Mesothelial cell of epicardium (in vitro differentiated cells): ENCODE results near the gene RHCG. TPM values are rescaled to one million over a fixed set of nuclear protein-coding genes. Genes with fewer than 3 reads are reported as not detected.

Source experiments
- DNase-seq, 2 experiments: peaks; one replicate each; pipeline ENCODE4 v3.0.0; 2021; ENCODE audit warnings: low spot score in 2 of 2; ENCODE audit not compliant: unreplicated experiment in 2 of 2
- H3K27ac Mint-ChIP-seq: 2 replicates; pipeline ENCODE4 v1.8.0; 2021; ENCODE audit warnings: mixed read lengths
- H3K27me3 Mint-ChIP-seq: 2 replicates; pipeline ENCODE4 v1.8.0; 2021; ENCODE audit warnings: low read depth, mixed read lengths
- H3K36me3 Mint-ChIP-seq: 2 replicates; pipeline ENCODE4 v1.8.0; 2021; ENCODE audit warnings: mixed read lengths
- H3K4me1 Mint-ChIP-seq: 2 replicates; pipeline ENCODE4 v1.8.0; 2021; ENCODE audit warnings: mixed read lengths
- H3K4me3 Mint-ChIP-seq: 2 replicates; pipeline ENCODE4 v1.8.0; 2021; ENCODE audit warnings: mild to moderate bottlenecking, moderate library complexity, mixed read lengths
- H3K9me3 Mint-ChIP-seq: 2 replicates; pipeline ENCODE4 v1.8.0; 2021; ENCODE audit warnings: mixed read lengths
- CTCF ChIP-seq: fragments of 200-600 bp; sonication (generic); IDR thresholded peaks from one replicate; pipeline ENCODE4 v1.5.0; 2021; ENCODE audit warnings: antibody characterized with exemption; ENCODE audit not compliant: unreplicated experiment
- total RNA-seq: library from RNA; stranded (reverse); gene quantifications from 3 replicates; pipeline ENCODE4 v1.2.1, GENCODE V29; 2021

RHCG gene
- total RNA-seq, 1 donor from 2014 or later = 0.16 TPM

DNA sequence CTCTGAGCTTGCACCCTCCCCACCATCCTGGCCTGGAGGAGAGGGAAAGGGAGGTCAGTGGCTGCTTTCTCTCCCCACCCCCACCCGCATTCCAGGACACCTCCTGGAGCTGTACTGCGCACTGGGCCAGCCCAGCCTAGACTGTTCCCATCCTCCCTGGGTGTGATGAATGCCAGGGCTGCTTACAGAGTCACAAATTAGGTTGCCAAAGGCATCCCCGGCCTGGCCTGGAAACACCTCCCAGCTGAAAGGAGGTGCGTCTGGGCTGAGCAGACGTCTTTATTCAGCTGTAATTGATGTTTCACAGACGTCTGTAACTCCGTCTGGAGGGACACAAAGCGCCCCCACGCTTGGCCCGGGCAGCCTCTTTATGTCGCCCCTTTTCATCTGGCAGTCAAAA is 47.6 kb downstream of the RHCG start:
- H3K9me3 Mint-ChIP-seq = no peaks in the 10 kb centered on the region
- peaks cover 17% of the 10 kb centered on the region for H3K4me1 Mint-ChIP-seq
- H3K36me3 Mint-ChIP-seq = no peaks in the 10 kb centered on the region
- no peak overlapping the region for H3K27ac Mint-ChIP-seq
- no peak overlapping the region for H3K4me3 Mint-ChIP-seq
- no peak for DNase-seq
- H3K27me3 Mint-ChIP-seq = peaks cover 22% of the 10 kb centered on the region
- TF ChIP-seq CTCF = no peak

DNA sequence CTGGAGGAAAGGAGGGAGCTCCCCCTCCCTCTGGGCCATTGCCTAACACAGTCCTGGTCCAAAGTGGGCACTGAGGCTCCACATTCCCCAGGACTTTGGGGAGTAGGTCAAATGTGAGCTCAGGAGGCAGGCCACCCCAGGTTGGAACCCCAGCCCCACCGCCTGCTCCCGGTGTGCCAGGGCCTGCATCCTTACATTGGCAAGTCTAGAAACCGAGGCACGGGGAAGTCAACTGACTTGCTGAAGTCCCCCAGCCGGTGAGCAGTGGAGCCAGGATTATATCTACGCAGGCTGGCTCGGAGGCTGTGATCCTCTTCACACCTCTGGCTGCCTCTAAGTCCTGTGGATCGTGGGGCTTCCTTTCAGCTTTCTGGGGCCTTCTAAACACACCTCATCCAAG is 48.7 kb downstream of the RHCG start:
- no peak for TF ChIP-seq CTCF
- no peak overlapping the region for H3K4me3 Mint-ChIP-seq
- H3K4me1 Mint-ChIP-seq = peaks cover 17% of the 10 kb centered on the region
- H3K27ac Mint-ChIP-seq = no peak overlapping the region
- H3K36me3 Mint-ChIP-seq = no peaks in the 10 kb centered on the region
- peaks cover 17% of the 10 kb centered on the region for H3K27me3 Mint-ChIP-seq
- H3K9me3 Mint-ChIP-seq = no peaks in the 10 kb centered on the region
- DNase-seq = no peak

- H3K4me3 Mint-ChIP-seq = no peak overlapping the region
- H3K9me3 Mint-ChIP-seq = no peaks in the 10 kb centered on the region
- H3K4me1 Mint-ChIP-seq = peaks cover 17% of the 10 kb centered on the region
- H3K27me3 Mint-ChIP-seq = peaks cover 17% of the 10 kb centered on the region
- TF ChIP-seq CTCF = no peak
- no peak overlapping the region for H3K27ac Mint-ChIP-seq
- H3K36me3 Mint-ChIP-seq = no peaks in the 10 kb centered on the region
- DNase-seq = no peak
Observed at GRCh38 chr15:89446255-89446891, 50.0 kb downstream of the RHCG start.

DNA sequence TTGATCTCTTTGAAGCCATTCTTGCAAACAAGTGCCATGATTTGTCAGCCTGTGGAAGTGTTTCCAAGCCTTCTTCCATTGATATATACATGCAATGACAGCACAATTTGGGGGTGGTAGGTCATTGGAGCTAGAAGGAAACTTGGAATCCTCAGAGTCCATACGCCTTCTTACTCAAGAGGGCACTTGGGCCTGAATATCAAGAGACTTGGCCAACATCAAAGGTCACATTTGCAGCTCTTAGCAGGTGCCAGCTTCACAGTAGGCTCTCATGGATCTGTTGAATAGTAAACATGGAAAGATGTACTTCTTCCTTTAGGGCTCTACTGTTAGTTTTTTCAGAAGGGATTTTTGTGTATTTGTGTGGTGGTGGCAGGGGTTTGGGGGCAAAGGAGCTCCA is 50.9 kb downstream of the RHCG start:
- H3K4me3 Mint-ChIP-seq = no peak overlapping the region
- peaks cover 12% of the 10 kb centered on the region for H3K27me3 Mint-ChIP-seq
- H3K9me3 Mint-ChIP-seq = no peaks in the 10 kb centered on the region
- no peak for TF ChIP-seq CTCF
- peaks cover 17% of the 10 kb centered on the region for H3K4me1 Mint-ChIP-seq
- no peak overlapping the region for H3K27ac Mint-ChIP-seq
- no peak for DNase-seq
- H3K36me3 Mint-ChIP-seq = no peaks in the 10 kb centered on the region

- peaks cover 13% of the 10 kb centered on the region for H3K27me3 Mint-ChIP-seq
- peaks cover 13% of the 10 kb centered on the region for H3K4me1 Mint-ChIP-seq
- no peak for DNase-seq
- no peak overlapping the region for H3K4me3 Mint-ChIP-seq
- TF ChIP-seq CTCF = no peak
- H3K36me3 Mint-ChIP-seq = no peaks in the 10 kb centered on the region
- no peaks in the 10 kb centered on the region for H3K9me3 Mint-ChIP-seq
- no peak overlapping the region for H3K27ac Mint-ChIP-seq
Observed at GRCh38 chr15:89444241-89445225, 51.9 kb downstream of the RHCG start.
